Activated CD8-positive, alpha-beta T cell treated with anti-CD3 and anti-CD28 coated beads, Interleukin-2, amount 10 ng/mL, durations not matched to agents 7 days and 5 days (primary cell): Measurements from ENCODE around the gene RASAL2. TPM values are rescaled to one million over a fixed set of nuclear protein-coding genes. Genes with fewer than 3 reads are reported as not detected.
"Not testable (repeated sequence)": the region's sequence is repeated elsewhere in the genome, so short reads cannot be mapped to it uniquely, and the experiment has no call there.

Experiments
- ATAC-seq: fragments of 150-1000 bp; cut with Tn5 transposase; one replicate; pipeline ENCODE4 v1.10.0; 2021; ENCODE audit warnings: moderate library complexity
- CTCF ChIA-PET: fragments of 350-600 bp; sonication (Branson Sonifier 250); formaldehyde crosslinking; loops from one replicate; lab custom pipeline; 2021; ENCODE audit warnings: antibody characterized with exemption; lab: Charles Lee
- POLR2A ChIA-PET: fragments of 350-600 bp; sonication (Branson Sonifier 250); formaldehyde crosslinking; loops from one replicate; lab custom pipeline; 2021; ENCODE audit warnings: antibody characterized with exemption; lab: Charles Lee
- DNase-seq: peaks from one replicate; pipeline ENCODE4 v3.0.0-alpha.2; 2020
- H3K27ac Mint-ChIP-seq: one replicate; pipeline ENCODE4 v1.8.0; 2021; ENCODE audit warnings: mild to moderate bottlenecking, mixed read lengths
- H3K27me3 Mint-ChIP-seq: one replicate; pipeline ENCODE4 v1.8.0; 2021; ENCODE audit warnings: low read depth, mixed read lengths
- H3K36me3 Mint-ChIP-seq: one replicate; pipeline ENCODE4 v1.8.0; 2021; ENCODE audit warnings: low read depth, mixed read lengths
- H3K4me1 Mint-ChIP-seq: one replicate; pipeline ENCODE4 v1.8.0; 2021; ENCODE audit warnings: low read depth, mixed read lengths
- H3K4me3 Mint-ChIP-seq: one replicate; pipeline ENCODE4 v1.8.0; 2021; ENCODE audit warnings: mild to moderate bottlenecking, mixed read lengths
- H3K9me3 Mint-ChIP-seq: one replicate; pipeline ENCODE4 v1.8.0; 2022; ENCODE audit warnings: mixed read lengths; ENCODE audit not compliant: insufficient read depth
- total RNA-seq, 2 experiments: library from RNA; stranded (reverse); gene quantifications; one replicate each; pipeline ENCODE4 v1.2.3, GENCODE V29; 2021

The RASAL2 gene
- total RNA-seq, 2 experiments from 2014 or later: not detected

- no peaks in the 10 kb centered on the region for H3K36me3 Mint-ChIP-seq
- no peaks in the 10 kb centered on the region for H3K27me3 Mint-ChIP-seq
- H3K4me3 Mint-ChIP-seq: no peak overlapping the region
- ATAC-seq: no peak
- POLR2A ChIA-PET: no interaction called here
- CTCF ChIA-PET: no interaction called here
- H3K9me3 Mint-ChIP-seq: no peaks in the 10 kb centered on the region
- H3K27ac Mint-ChIP-seq: no peak overlapping the region
- DNase-seq: no peak
- no peaks in the 10 kb centered on the region for H3K4me1 Mint-ChIP-seq
Measured at GRCh38 chr1:178189814-178190213, 95.9 kb downstream of the RASAL2 start.

- H3K9me3 Mint-ChIP-seq: no peaks in the 10 kb centered on the region
- H3K27ac Mint-ChIP-seq: no peak overlapping the region
- ChIA-PET CTCF (no interaction called here), POLR2A (no interaction called here)
- H3K4me3 Mint-ChIP-seq: no peak overlapping the region
- H3K27me3 Mint-ChIP-seq: no peaks in the 10 kb centered on the region
- ATAC-seq (no peak), DNase-seq (no peak)
- no peaks in the 10 kb centered on the region for H3K36me3 Mint-ChIP-seq
- no peaks in the 10 kb centered on the region for H3K4me1 Mint-ChIP-seq
Measured at GRCh38 chr1:178190881-178191280, 97.0 kb downstream of the RASAL2 start.

- H3K4me3 Mint-ChIP-seq: no peak overlapping the region
- H3K9me3 Mint-ChIP-seq: no peaks in the 10 kb centered on the region
- POLR2A ChIA-PET: no interaction called here
- no peaks in the 10 kb centered on the region for H3K36me3 Mint-ChIP-seq
- DNase-seq: no peak
- H3K27me3 Mint-ChIP-seq: no peaks in the 10 kb centered on the region
- no peak overlapping the region for H3K27ac Mint-ChIP-seq
- no peaks in the 10 kb centered on the region for H3K4me1 Mint-ChIP-seq
- no peak for ATAC-seq
- CTCF ChIA-PET: no interaction called here
Measured at GRCh38 chr1:178192686-178193085, 98.8 kb downstream of the RASAL2 start.

- H3K4me1 Mint-ChIP-seq: no peaks in the 10 kb centered on the region
- POLR2A ChIA-PET: no interaction called here
- CTCF ChIA-PET: no interaction called here
Measured at GRCh38 chr1:178196631-178197030, 102.7 kb downstream of the RASAL2 start.

GRCh38 chr1:178202095-178202494 lies 108.2 kb downstream of the RASAL2 start:
- ATAC-seq, POLR2A ChIA-PET, H3K36me3 Mint-ChIP-seq, CTCF ChIA-PET, H3K27ac Mint-ChIP-seq, DNase-seq, H3K4me1 Mint-ChIP-seq, H3K27me3 Mint-ChIP-seq, H3K4me3 Mint-ChIP-seq: not testable (repeated sequence)
- H3K9me3 Mint-ChIP-seq: peaks cover 11% of the 10 kb centered on the region

More at GRCh38 chr1:178196631-178197030, 102.7 kb downstream of the RASAL2 start:
- ATAC-seq (no peak), DNase-seq (no peak)
- Mint-ChIP-seq H3K27me3 (no peaks in the 10 kb centered on the region), H3K4me3 (no peak overlapping the region), H3K36me3 (no peaks in the 10 kb centered on the region), H3K9me3 (peaks cover 11% of the 10 kb centered on the region), H3K27ac (no peak overlapping the region)

GRCh38 chr1:178202546-178202945 lies 108.6 kb downstream of the RASAL2 start:
- POLR2A ChIA-PET, H3K36me3 Mint-ChIP-seq, H3K27ac Mint-ChIP-seq, ATAC-seq, H3K4me1 Mint-ChIP-seq, CTCF ChIA-PET, H3K27me3 Mint-ChIP-seq, H3K4me3 Mint-ChIP-seq, DNase-seq: not testable (repeated sequence)
- peaks cover 11% of the 10 kb centered on the region for H3K9me3 Mint-ChIP-seq

GRCh38 chr1:178208269-178208856 lies 114.5 kb downstream of the RASAL2 start:
- POLR2A ChIA-PET, H3K36me3 Mint-ChIP-seq: not testable (repeated sequence)

GRCh38 chr1:178209935-178210334 lies 116.0 kb downstream of the RASAL2 start:
- POLR2A ChIA-PET: no interaction called here
- Mint-ChIP-seq H3K27me3 (no peaks in the 10 kb centered on the region), H3K4me1 (no peaks in the 10 kb centered on the region), H3K36me3 (no peaks in the 10 kb centered on the region), H3K4me3 (no peak overlapping the region), H3K9me3 (peaks cover 27% of the 10 kb centered on the region), H3K27ac (no peak overlapping the region)
- CTCF ChIA-PET: no interaction called here
- ATAC-seq (no peak), DNase-seq (no peak)

More at GRCh38 chr1:178208269-178208856, 114.5 kb downstream of the RASAL2 start:
- CTCF ChIA-PET, H3K4me1 Mint-ChIP-seq, ATAC-seq, H3K4me3 Mint-ChIP-seq, H3K27me3 Mint-ChIP-seq, H3K27ac Mint-ChIP-seq, DNase-seq: not testable (repeated sequence)
- peaks cover 27% of the 10 kb centered on the region for H3K9me3 Mint-ChIP-seq

GRCh38 chr1:178218550-178218949 lies 124.6 kb downstream of the RASAL2 start:
- Mint-ChIP-seq H3K27me3 (no peaks in the 10 kb centered on the region), H3K4me3 (no peak overlapping the region), H3K27ac (no peak overlapping the region), H3K4me1 (no peaks in the 10 kb centered on the region), H3K9me3 (no peaks in the 10 kb centered on the region), H3K36me3 (no peaks in the 10 kb centered on the region)
- ChIA-PET POLR2A (no interaction called here), CTCF (no interaction called here)
- DNase-seq (no peak), ATAC-seq (no peak)

GRCh38 chr1:178220094-178220493 lies 126.2 kb downstream of the RASAL2 start:
- POLR2A ChIA-PET: no interaction called here
- DNase-seq (no peak), ATAC-seq (no peak)
- H3K27me3 Mint-ChIP-seq: no peaks in the 10 kb centered on the region
- H3K9me3 Mint-ChIP-seq: no peaks in the 10 kb centered on the region
- CTCF ChIA-PET: no interaction called here
- no peaks in the 10 kb centered on the region for H3K36me3 Mint-ChIP-seq
- no peaks in the 10 kb centered on the region for H3K4me1 Mint-ChIP-seq
- H3K4me3 Mint-ChIP-seq: no peak overlapping the region
- no peak overlapping the region for H3K27ac Mint-ChIP-seq

GRCh38 chr1:178223289-178223688 lies 129.4 kb downstream of the RASAL2 start:
- CTCF ChIA-PET: no interaction called here
- Mint-ChIP-seq H3K9me3 (no peaks in the 10 kb centered on the region), H3K4me3 (no peak overlapping the region), H3K4me1 (no peaks in the 10 kb centered on the region), H3K27ac (no peak overlapping the region), H3K36me3 (no peaks in the 10 kb centered on the region), H3K27me3 (no peaks in the 10 kb centered on the region)
- no peak for DNase-seq
- no peak for ATAC-seq
- POLR2A ChIA-PET: no interaction called here

GRCh38 chr1:178224358-178224757 lies 130.5 kb downstream of the RASAL2 start:
- ChIA-PET CTCF (no interaction called here), POLR2A (no interaction called here)
- Mint-ChIP-seq H3K9me3 (no peaks in the 10 kb centered on the region), H3K27me3 (no peaks in the 10 kb centered on the region), H3K4me3 (no peak overlapping the region), H3K36me3 (no peaks in the 10 kb centered on the region), H3K27ac (no peak overlapping the region), H3K4me1 (no peaks in the 10 kb centered on the region)
- ATAC-seq: no peak
- no peak for DNase-seq

GRCh38 chr1:178230881-178231409 lies 137.0 kb downstream of the RASAL2 start:
- no peak overlapping the region for H3K4me3 Mint-ChIP-seq
- no peak overlapping the region for H3K27ac Mint-ChIP-seq
- H3K9me3 Mint-ChIP-seq: no peaks in the 10 kb centered on the region
- H3K36me3 Mint-ChIP-seq: no peaks in the 10 kb centered on the region
- ATAC-seq (no peak), DNase-seq (no peak)
- POLR2A ChIA-PET: no interaction called here
- CTCF ChIA-PET: no interaction called here
- H3K27me3 Mint-ChIP-seq: no peaks in the 10 kb centered on the region
- H3K4me1 Mint-ChIP-seq: no peaks in the 10 kb centered on the region
